C4-2B (cell line): Measurements from ENCODE around the gene RARRES2.

Source experiments
- CTCF ChIP-seq: fragments of 450-650 bp; conservative IDR thresholded peaks from 2 replicates; pipeline ENCODE4 v1.5.1; 2017; ENCODE audit warnings: mild to moderate bottlenecking
- ZFX ChIP-seq: fragments of 450-650 bp; IDR thresholded peaks from 2 replicates; pipeline ENCODE4 v1.6.1; 2017

GRCh38 chr7:150365673-150366398, 24.4 kb upstream of the RARRES2 start:
- TF ChIP-seq CTCF (no peak), ZFX (no peak)
